ENCODE results near the gene SAV1. TPM values are rescaled to one million over a fixed set of nuclear protein-coding genes. Genes with fewer than 3 reads are reported as not detected.

The SAV1 gene
- total RNA-seq, 2 experiments from 2014 or later, result 14.1 to 14.9 TPM

- POLR2A ChIA-PET, result no interaction called here
Measured at GRCh38 chr14:50615056-50615455, 53.0 kb downstream of the SAV1 start.

DNA sequence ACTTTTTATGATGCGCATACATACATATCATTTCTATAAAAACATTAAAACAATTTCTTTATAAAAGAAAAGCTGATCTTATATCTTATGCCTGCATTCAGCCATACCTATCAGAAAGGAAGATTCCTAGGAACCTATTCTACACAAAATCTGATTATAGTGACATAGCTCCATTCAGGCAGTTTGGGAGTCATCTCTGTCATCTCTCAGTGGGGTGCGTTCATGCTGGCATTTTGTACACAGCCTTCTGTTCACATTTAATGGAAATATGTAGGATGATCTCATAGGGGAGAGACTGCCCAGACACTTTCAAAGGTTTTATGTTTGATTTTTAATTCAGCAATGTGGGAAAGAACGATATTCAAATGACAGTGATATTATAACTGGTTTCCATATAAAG is 55.3 kb downstream of the SAV1 start:
- CTCF ChIA-PET, result no interaction called here
- POLR2A ChIA-PET, result no interaction called here

More at GRCh38 chr14:50615056-50615455, 53.0 kb downstream of the SAV1 start:
- CTCF ChIA-PET, result no interaction called here

- CTCF ChIA-PET, result no interaction called here
- POLR2A ChIA-PET, result no interaction called here
Measured at GRCh38 chr14:50610465-50610864, 57.6 kb downstream of the SAV1 start.

DNA sequence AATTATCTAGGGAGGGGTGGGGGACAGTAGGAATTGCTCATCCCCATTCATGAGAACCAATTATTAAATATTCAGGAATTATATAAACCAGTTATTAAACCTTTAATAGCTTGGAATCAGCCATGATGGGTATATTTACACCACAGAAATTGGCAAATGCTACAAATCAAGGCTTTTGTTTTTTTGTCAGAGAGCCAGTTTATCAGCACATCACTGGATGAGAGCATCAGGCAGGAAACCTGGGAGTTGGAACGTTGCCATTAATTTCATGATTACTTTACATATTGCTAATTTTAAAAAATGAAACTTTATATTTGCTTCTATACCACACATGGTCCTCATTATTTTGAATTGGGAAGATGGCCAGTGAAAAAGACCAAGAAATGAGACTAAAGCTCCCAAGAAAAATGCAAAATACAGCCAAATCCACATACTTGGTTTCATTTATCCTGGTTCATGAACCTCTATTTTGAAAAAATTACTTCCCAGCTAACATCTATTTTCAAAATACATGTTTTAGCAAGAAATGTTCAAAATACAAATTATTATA is 59.7 kb downstream of the SAV1 start:
- ChIA-PET POLR2A (no interaction called here), CTCF (no interaction called here)

- POLR2A ChIA-PET, result no interaction called here
- CTCF ChIA-PET, result no interaction called here
Measured at GRCh38 chr14:50607761-50608160, 60.3 kb downstream of the SAV1 start.

GRCh38 chr14:50607181-50607580 is 60.9 kb downstream of the SAV1 start:
- CTCF ChIA-PET, result no interaction called here
- POLR2A ChIA-PET, result no interaction called here

DNA sequence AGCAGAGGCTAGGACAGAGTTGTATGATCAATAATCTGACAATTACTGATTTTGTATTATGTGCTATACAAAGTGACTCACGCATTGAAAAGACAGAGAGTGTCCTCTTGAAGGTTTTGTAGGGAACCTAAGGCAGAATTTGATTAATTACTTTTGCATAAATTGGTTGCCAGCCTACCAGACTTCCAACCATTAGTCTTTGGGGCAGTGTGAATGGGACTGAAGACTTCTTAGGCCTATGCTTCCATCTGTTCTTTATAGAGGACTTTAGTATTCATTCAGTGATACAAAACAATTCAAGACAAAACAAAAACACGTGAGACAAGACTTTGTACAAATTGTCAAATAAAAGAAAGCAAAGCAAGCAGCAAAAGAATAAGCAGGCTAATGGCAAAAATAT is 61.6 kb downstream of the SAV1 start:
- ChIA-PET CTCF (interaction anchor here (0.7 kb wide), 1 partner anchor 254 kb away, joined by 3 read pairs; no protein-coding TSS in a partner anchor), POLR2A (interaction anchor here (0.6 kb wide), 1 partner anchor 133 kb away, joined by 5 read pairs; no protein-coding TSS in a partner anchor)

GRCh38 chr14:50605766-50606165 is 62.3 kb downstream of the SAV1 start:
- POLR2A ChIA-PET, result interaction anchor here (0.6 kb wide), 1 partner anchor 140 kb away, joined by 4 read pairs; no protein-coding TSS in a partner anchor
- CTCF ChIA-PET, result interaction anchor here (0.7 kb wide), 1 partner anchor 254 kb away, joined by 3 read pairs; no protein-coding TSS in a partner anchor

DNA sequence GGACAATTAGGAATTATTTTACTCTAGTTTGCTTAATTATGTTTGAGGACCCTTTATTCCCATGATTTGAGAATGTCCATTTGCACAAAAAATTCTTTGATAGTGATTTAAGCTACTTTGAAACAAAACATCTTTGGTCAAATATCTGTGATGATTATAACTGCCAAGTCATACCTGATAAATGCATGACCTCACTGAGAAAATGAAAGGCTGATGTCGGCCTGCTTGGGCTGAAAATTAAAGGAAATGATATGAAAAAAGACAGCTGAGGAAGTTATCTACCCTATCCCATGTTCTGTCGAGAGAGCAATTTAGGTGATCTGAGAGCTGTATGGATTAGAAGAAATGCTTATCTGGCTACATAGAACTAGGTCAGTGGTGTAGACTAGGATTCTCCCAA is 64.5 kb downstream of the SAV1 start:
- CTCF ChIA-PET, result no interaction called here

GRCh38 chr14:50602035-50602434 is 66.1 kb downstream of the SAV1 start:
- ChIA-PET CTCF (interaction anchor here (2.5 kb wide), 1 partner anchor 175 kb away, joined by 13 read pairs; no protein-coding TSS in a partner anchor), POLR2A (no interaction called here)

More for the DNA sequence above, 64.5 kb downstream of the SAV1 start:
- POLR2A ChIA-PET, result no interaction called here

DNA sequence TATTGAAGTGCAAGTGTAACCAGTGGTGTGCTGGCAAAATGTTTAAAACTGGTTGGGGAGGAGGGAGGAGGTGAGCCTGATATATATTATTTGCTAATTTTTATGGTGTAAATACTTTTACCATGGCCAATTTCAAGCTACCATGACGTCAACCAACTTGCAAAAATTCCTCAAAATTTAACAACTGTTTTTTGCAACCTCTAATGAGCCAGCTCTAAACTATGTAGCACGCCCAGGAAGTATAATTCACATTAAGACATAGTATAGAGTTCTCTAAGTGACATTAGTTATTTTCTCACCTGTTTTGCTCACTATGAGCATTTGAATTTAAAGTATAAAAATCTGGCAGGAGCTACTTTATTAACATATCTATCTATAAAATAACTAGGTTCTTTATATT is 66.7 kb downstream of the SAV1 start:
- ChIA-PET CTCF (interaction anchor here (1.0 to 2.5 kb wide), 3 partner anchors 167 to 259 kb away, joined by 3 to 13 read pairs (median 5); no protein-coding TSS in a partner anchor), POLR2A (no interaction called here)

DNA sequence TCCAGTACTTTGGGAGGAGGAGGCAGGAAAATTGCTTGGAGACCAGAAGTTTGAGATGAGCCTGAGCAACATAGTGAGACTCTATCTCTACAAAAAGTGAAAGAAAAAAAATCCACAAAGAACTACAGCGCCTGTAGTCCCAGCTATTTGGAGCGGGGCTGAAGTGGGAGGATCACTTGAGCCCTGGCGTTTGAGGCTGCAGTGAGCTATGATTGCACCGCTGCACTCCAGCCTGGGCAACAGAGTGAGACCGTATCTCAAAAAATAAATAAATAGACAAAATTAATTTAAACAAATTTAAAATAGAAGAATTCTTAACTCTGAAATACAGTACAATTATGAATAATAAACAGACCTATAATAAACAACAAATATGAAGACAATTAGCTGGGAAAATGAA is 67.3 kb downstream of the SAV1 start:
- CTCF ChIA-PET, result interaction anchor here (0.6 to 2.5 kb wide), 6 partner anchors 123 to 826 kb away, joined by 3 to 13 read pairs (median 3); no protein-coding TSS in a partner anchor
- POLR2A ChIA-PET, result no interaction called here

DNA sequence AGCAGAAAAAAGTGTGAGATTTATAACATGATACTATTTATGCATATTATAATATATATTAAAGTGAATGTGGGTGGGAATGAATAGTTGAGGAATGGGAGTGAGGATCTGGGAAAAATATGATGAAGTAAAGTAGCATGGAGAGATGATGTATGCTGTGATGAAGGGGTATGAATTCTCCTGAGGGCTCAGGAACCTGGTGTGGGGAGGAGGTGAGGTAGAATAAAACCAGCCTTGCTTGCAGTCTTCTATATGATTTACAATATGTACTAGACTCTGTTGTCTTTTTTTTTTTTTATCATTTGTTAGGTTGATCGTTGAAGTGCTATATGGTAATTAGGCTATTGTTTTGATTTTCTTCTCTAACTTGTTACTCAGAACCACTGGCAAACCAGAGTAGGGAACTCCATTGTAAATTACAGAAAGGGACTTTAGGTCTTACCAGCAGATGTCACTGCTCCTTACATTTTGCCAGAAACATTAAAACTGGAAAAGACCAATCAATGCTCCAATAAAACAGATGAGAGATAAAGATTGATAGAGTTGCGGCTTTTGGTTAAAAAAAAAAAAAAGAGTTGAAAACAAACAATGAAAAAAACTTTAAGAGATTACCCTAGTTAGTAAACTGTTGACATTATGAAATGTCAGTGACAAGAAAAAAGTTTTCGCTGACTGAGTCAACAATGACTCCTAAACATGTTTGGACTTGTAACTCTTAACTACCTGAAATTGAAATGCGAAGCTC is 68.2 kb downstream of the SAV1 start:
- POLR2A ChIA-PET, result no interaction called here
- CTCF ChIA-PET, result interaction anchor here (0.6 to 2.5 kb wide), 5 partner anchors 124 to 827 kb away, joined by 3 to 13 read pairs (median 3); no protein-coding TSS in a partner anchor

DNA sequence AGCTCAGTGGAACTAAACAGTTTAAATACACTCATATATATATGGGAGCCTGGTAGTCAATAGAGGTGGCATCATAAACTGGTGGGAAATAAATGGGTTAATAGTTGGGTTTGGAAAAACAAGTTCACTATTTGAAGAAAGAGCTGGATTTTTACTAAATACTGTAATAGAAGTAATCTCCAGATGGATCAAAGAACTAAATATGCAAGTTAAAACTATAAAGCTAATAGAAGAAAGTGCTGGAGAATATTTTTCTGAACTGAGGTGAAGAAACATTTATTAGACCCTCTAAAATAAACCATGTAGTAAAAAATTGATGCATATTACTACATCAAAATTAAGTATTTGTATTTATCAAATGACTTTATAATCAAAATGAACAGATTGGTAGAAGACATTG is 69.3 kb downstream of the SAV1 start:
- POLR2A ChIA-PET, result no interaction called here
- CTCF ChIA-PET, result interaction anchor here (0.6 to 1.5 kb wide), 2 partner anchors 56 to 325 kb away, joined by 3 to 4 read pairs; no protein-coding TSS in a partner anchor

DNA sequence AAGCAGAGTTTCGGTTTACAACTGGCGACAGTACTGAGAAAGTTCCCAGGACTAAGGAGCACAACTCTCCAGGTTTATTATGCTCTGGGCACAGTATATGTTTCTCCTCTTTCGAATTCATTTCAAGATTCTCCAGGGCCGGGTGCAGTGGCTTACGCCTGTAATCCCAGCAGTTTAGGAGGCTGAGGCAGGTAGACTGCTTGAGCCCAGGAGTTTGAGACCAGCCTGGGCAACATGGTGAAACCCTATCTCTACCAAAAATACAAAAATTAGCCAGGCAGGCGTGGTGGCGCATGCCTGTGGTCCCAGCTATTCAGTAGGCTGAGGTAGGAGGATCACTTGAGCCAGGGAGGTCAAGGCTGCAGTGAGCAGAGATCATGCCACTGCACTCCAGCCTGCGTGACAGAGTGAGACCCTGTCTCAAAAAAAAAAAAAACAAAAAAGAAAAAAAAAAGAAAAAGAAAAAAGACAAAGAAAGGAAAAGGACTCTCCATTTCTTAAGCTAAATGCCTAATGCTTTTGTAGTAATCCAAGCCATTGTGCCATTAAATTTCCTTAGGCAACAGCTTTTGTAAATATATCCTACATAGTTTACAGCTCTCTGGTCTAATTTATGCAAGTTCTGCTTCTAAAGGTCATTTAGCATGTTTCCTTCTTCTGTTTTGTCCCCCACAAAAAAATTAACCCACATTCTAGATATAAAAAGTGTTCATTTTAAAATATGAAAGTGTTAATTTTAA is 73.4 kb downstream of the SAV1 start:
- POLR2A ChIA-PET, result interaction anchor here (0.6 kb wide), 1 partner anchor 181 kb away, joined by 3 read pairs; no protein-coding TSS in a partner anchor
- CTCF ChIA-PET, result no interaction called here

GRCh38 chr14:50590464-50590863 is 77.6 kb downstream of the SAV1 start:
- POLR2A ChIA-PET, result no interaction called here

More at GRCh38 chr14:50590464-50590863, 77.6 kb downstream of the SAV1 start:
- CTCF ChIA-PET, result no interaction called here

Measured in activated CD8-positive, alpha-beta memory T cell treated with anti-CD3 and anti-CD28 coated beads for 36 hours (primary cell).